NCI-H460 (cell line): ENCODE measurements around the gene MAN2C1. TPM values are rescaled to one million over a fixed set of nuclear protein-coding genes. Genes with fewer than 3 reads are reported as not detected.
A peak's percentile ranks its signal among the peaks of the same experiment; 100 is the strongest.
"Not testable (repeated sequence)": the region's sequence is repeated elsewhere in the genome, so short reads cannot be mapped to it uniquely, and the experiment has no call there.

Experiments
- DNase-seq: peaks from one replicate; pipeline ENCODE4 v3.0.0-alpha.2; 2016; ENCODE audit warnings: low read depth; ENCODE audit errors: extremely low read depth
- total RNA-seq: library from RNA; depleted of rRNA; stranded (reverse); fragments of >200 nt; shearing (Covaris generic); gene quantifications from 2 replicates; pipeline ENCODE4 v1.2.3, GENCODE V29; 2014

The MAN2C1 gene
- total RNA-seq, 1 experiment from 2014 or later = 87.7 TPM

- no peak for DNase-seq
Observed at GRCh38 chr15:75348034-75348561, 20.3 kb downstream of the MAN2C1 start.

- peak; percentile 20 for DNase-seq
Observed at GRCh38 chr15:75347222-75348033, 21.0 kb downstream of the MAN2C1 start.

- no peak for DNase-seq
Observed at GRCh38 chr15:75346796-75347221, 21.6 kb downstream of the MAN2C1 start, which contains the start of gene NEIL1. Gene NEIL1, plus strand, starts transcription at chr15:75347039. Its CDS starts 1,867 bp downstream, at chr15:75348906.

GRCh38 chr15:75343953-75344352 lies 24.5 kb downstream of the MAN2C1 start:
- not testable (repeated sequence) for DNase-seq

GRCh38 chr15:75342221-75342620 lies 26.2 kb downstream of the MAN2C1 start:
- no peak for DNase-seq

- DNase-seq = no peak
Observed at GRCh38 chr15:75339531-75340240, 28.7 kb downstream of the MAN2C1 start.

- no peak for DNase-seq
Observed at GRCh38 chr15:75338661-75339240, 29.7 kb downstream of the MAN2C1 start.

- peak; percentile 92 for DNase-seq
Observed at GRCh38 chr15:75335705-75336355, 32.6 kb downstream of the MAN2C1 start, which contains the start of gene COMMD4. Gene COMMD4, plus strand, starts transcription at chr15:75336063. Its CDS starts 27 bp downstream, at chr15:75336090.

- no peak for DNase-seq
Observed at GRCh38 chr15:75335313-75335704, 33.1 kb downstream of the MAN2C1 start.

- not testable (repeated sequence) for DNase-seq
Observed at GRCh38 chr15:75333654-75334419, 34.6 kb downstream of the MAN2C1 start.

GRCh38 chr15:75332093-75332492 lies 36.3 kb downstream of the MAN2C1 start:
- DNase-seq = not testable (repeated sequence)

GRCh38 chr15:75329571-75329970 lies 38.8 kb downstream of the MAN2C1 start:
- no peak for DNase-seq

GRCh38 chr15:75328493-75329314 lies 39.7 kb downstream of the MAN2C1 start:
- DNase-seq = no peak

GRCh38 chr15:75327491-75327890 lies 40.9 kb downstream of the MAN2C1 start:
- no peak for DNase-seq

- DNase-seq = no peak
Observed at GRCh38 chr15:75327005-75327404, 41.4 kb downstream of the MAN2C1 start.

GRCh38 chr15:75325922-75326321 lies 42.5 kb downstream of the MAN2C1 start:
- DNase-seq = no peak

- DNase-seq = no peak
Observed at GRCh38 chr15:75321711-75322110, 46.7 kb downstream of the MAN2C1 start.

GRCh38 chr15:75319231-75319897 lies 49.0 kb downstream of the MAN2C1 start:
- DNase-seq = not testable (repeated sequence)
